ENCODE measurements around the gene CDH7. TPM values are rescaled to one million over a fixed set of nuclear protein-coding genes. Genes with fewer than 3 reads are reported as not detected.

CDH7 gene
- total and polyA plus RNA-seq, 7 experiments from 2014 or later = not detected

GRCh38 chr18:65827444-65827843, 76.6 kb downstream of the CDH7 start:
- peaks cover 0 to 6% (median 0%) of the 10 kb centered on the region in 11 donors for H3K9me3 Mint-ChIP-seq
- no peaks in the 10 kb centered on the region for H3K27me3 Mint-ChIP-seq
- no peak overlapping the region for H3K27ac Mint-ChIP-seq
- Histone ChIP-seq H3K27ac (ENCODE audit: low read depth, low read length) (no peak overlapping the region), H3K27me3 (ENCODE audit: control insufficient read depth in 2 of 2, insufficient read depth in 2 of 2, low read length in 2 of 2) (no peaks in the 10 kb centered on the region), H3K9me3 (ENCODE audit: control insufficient read depth in 2 of 3, low read length in 3 of 3) (no peaks in the 10 kb centered on the region), H3K36me3 (ENCODE audit: control insufficient read depth in 2 of 3, insufficient read depth in 3 of 3, low read length in 3 of 3) (no peaks in the 10 kb centered on the region), H3K4me3 (ENCODE audit: low read length) (no peak overlapping the region), H3K4me1 (ENCODE audit: control insufficient read depth in 2 of 2, insufficient read depth in 2 of 2, low read length in 2 of 2) (no peaks in the 10 kb centered on the region)
- H3K36me3 Mint-ChIP-seq = no peaks in the 10 kb centered on the region
- CTCF ChIA-PET = no interaction called here
- intact Hi-C loops (cut with micrococcal nuclease) = no loop called here
- DNase-seq (no peak), ATAC-seq (no peak)
- H3K4me3 Mint-ChIP-seq = no peak overlapping the region
- peaks cover 0 to 4% (median 0%) of the 10 kb centered on the region in 7 donors for H3K4me1 Mint-ChIP-seq
- POLR2A ChIA-PET = no interaction called here

GRCh38 chr18:65835881-65836280, 85.1 kb downstream of the CDH7 start:
- DNase-seq (no peak), ATAC-seq (no peak)
- Histone ChIP-seq H3K9me3 (ENCODE audit: control insufficient read depth in 2 of 3, low read length in 3 of 3) (no peaks in the 10 kb centered on the region), H3K4me3 (ENCODE audit: low read length) (no peak overlapping the region), H3K36me3 (ENCODE audit: control insufficient read depth in 2 of 3, insufficient read depth in 3 of 3, low read length in 3 of 3) (no peaks in the 10 kb centered on the region), H3K27me3 (ENCODE audit: control insufficient read depth in 2 of 2, insufficient read depth in 2 of 2, low read length in 2 of 2) (no peaks in the 10 kb centered on the region), H3K27ac (ENCODE audit: low read depth, low read length) (no peak overlapping the region), H3K4me1 (ENCODE audit: control insufficient read depth in 2 of 2, insufficient read depth in 2 of 2, low read length in 2 of 2) (no peaks in the 10 kb centered on the region)
- Mint-ChIP-seq H3K9me3 (peaks cover 0 to 18% (median 5%) of the 10 kb centered on the region in 11 donors), H3K27ac (no peak overlapping the region), H3K27me3 (no peaks in the 10 kb centered on the region), H3K4me1 (no peaks in the 10 kb centered on the region), H3K4me3 (no peak overlapping the region), H3K36me3 (no peaks in the 10 kb centered on the region)
- ChIA-PET CTCF (no interaction called here), POLR2A (no interaction called here)
- intact Hi-C loops (cut with micrococcal nuclease) = no loop called here

GRCh38 chr18:65846107-65846506, 95.3 kb downstream of the CDH7 start:
- no peak overlapping the region for H3K27ac Mint-ChIP-seq
- H3K9me3 Mint-ChIP-seq = peaks cover 0 to 5% (median 0%) of the 10 kb centered on the region in 11 donors
- Histone ChIP-seq H3K36me3 (ENCODE audit: control insufficient read depth in 2 of 3, insufficient read depth in 3 of 3, low read length in 3 of 3) (no peaks in the 10 kb centered on the region), H3K27me3 (ENCODE audit: control insufficient read depth in 2 of 2, insufficient read depth in 2 of 2, low read length in 2 of 2) (no peaks in the 10 kb centered on the region), H3K4me1 (ENCODE audit: control insufficient read depth in 2 of 2, insufficient read depth in 2 of 2, low read length in 2 of 2) (no peaks in the 10 kb centered on the region), H3K27ac (ENCODE audit: low read depth, low read length) (no peak overlapping the region), H3K4me3 (ENCODE audit: low read length) (no peak overlapping the region), H3K9me3 (ENCODE audit: control insufficient read depth in 2 of 3, low read length in 3 of 3) (no peaks in the 10 kb centered on the region)
- POLR2A ChIA-PET = no interaction called here
- ATAC-seq (no peak), DNase-seq (no peak)
- intact Hi-C loops (cut with micrococcal nuclease) = no loop called here
- CTCF ChIA-PET = no interaction called here
- H3K27me3 Mint-ChIP-seq = no peaks in the 10 kb centered on the region
- no peaks in the 10 kb centered on the region for H3K4me1 Mint-ChIP-seq
- H3K4me3 Mint-ChIP-seq = no peak overlapping the region
- H3K36me3 Mint-ChIP-seq = no peaks in the 10 kb centered on the region

GRCh38 chr18:65852273-65852672, 101.5 kb downstream of the CDH7 start:
- Mint-ChIP-seq H3K36me3 (no peaks in the 10 kb centered on the region), H3K4me3 (no peak overlapping the region)
- ATAC-seq = no peak

GRCh38 chr18:65859075-65859474, 108.3 kb downstream of the CDH7 start:
- DNase-seq (no peak), ATAC-seq (no peak)
- no peaks in the 10 kb centered on the region for H3K27me3 ChIP-seq (ENCODE audit: control insufficient read depth in 2 of 2, insufficient read depth in 2 of 2, low read length in 2 of 2)
- Mint-ChIP-seq H3K27me3 (no peaks in the 10 kb centered on the region), H3K4me1 (no peaks in the 10 kb centered on the region), H3K4me3 (no peak overlapping the region), H3K27ac (no peak overlapping the region), H3K36me3 (no peaks in the 10 kb centered on the region), H3K9me3 (peaks cover 0 to 8% (median 1%) of the 10 kb centered on the region in 11 donors)
- ChIA-PET POLR2A (no interaction called here), CTCF (no interaction called here)
- H3K4me1 ChIP-seq (ENCODE audit: control insufficient read depth in 2 of 2, insufficient read depth in 2 of 2, low read length in 2 of 2) = no peaks in the 10 kb centered on the region
- H3K9me3 ChIP-seq (ENCODE audit: control insufficient read depth in 2 of 3, low read length in 3 of 3) = no peaks in the 10 kb centered on the region
- no peak overlapping the region for H3K27ac ChIP-seq (ENCODE audit: low read depth, low read length)
- H3K4me3 ChIP-seq (ENCODE audit: low read length) = no peak overlapping the region
- intact Hi-C loops (cut with micrococcal nuclease) = no loop called here
- no peaks in the 10 kb centered on the region for H3K36me3 ChIP-seq (ENCODE audit: control insufficient read depth in 2 of 3, insufficient read depth in 3 of 3, low read length in 3 of 3)

More at GRCh38 chr18:65852273-65852672, 101.5 kb downstream of the CDH7 start:
- no peak overlapping the region for H3K4me3 ChIP-seq (ENCODE audit: low read length)
- Mint-ChIP-seq H3K4me1 (no peaks in the 10 kb centered on the region), H3K9me3 (peaks cover 0 to 14% (median 2%) of the 10 kb centered on the region in 11 donors), H3K27ac (no peak overlapping the region), H3K27me3 (no peaks in the 10 kb centered on the region)
- intact Hi-C loops (cut with micrococcal nuclease) = no loop called here
- no peaks in the 10 kb centered on the region for H3K36me3 ChIP-seq (ENCODE audit: control insufficient read depth in 2 of 3, insufficient read depth in 3 of 3, low read length in 3 of 3)
- H3K27ac ChIP-seq (ENCODE audit: low read depth, low read length) = no peak overlapping the region
- H3K4me1 ChIP-seq (ENCODE audit: control insufficient read depth in 2 of 2, insufficient read depth in 2 of 2, low read length in 2 of 2) = no peaks in the 10 kb centered on the region
- H3K27me3 ChIP-seq (ENCODE audit: control insufficient read depth in 2 of 2, insufficient read depth in 2 of 2, low read length in 2 of 2) = no peaks in the 10 kb centered on the region
- ChIA-PET POLR2A (no interaction called here), CTCF (no interaction called here)
- H3K9me3 ChIP-seq (ENCODE audit: control insufficient read depth in 2 of 3, low read length in 3 of 3) = no peaks in the 10 kb centered on the region
- DNase-seq = no peak

- Mint-ChIP-seq H3K4me1 (no peaks in the 10 kb centered on the region), H3K27me3 (no peaks in the 10 kb centered on the region), H3K27ac (no peak overlapping the region), H3K4me3 (no peak overlapping the region), H3K36me3 (no peaks in the 10 kb centered on the region), H3K9me3 (peaks cover 0 to 25% (median 3%) of the 10 kb centered on the region in 11 donors)
- Histone ChIP-seq H3K27me3 (ENCODE audit: control insufficient read depth in 2 of 2, insufficient read depth in 2 of 2, low read length in 2 of 2) (no peaks in the 10 kb centered on the region), H3K9me3 (ENCODE audit: control insufficient read depth in 2 of 3, low read length in 3 of 3) (no peaks in the 10 kb centered on the region), H3K36me3 (ENCODE audit: control insufficient read depth in 2 of 3, insufficient read depth in 3 of 3, low read length in 3 of 3) (no peaks in the 10 kb centered on the region), H3K4me3 (ENCODE audit: low read length) (no peak overlapping the region), H3K4me1 (ENCODE audit: control insufficient read depth in 2 of 2, insufficient read depth in 2 of 2, low read length in 2 of 2) (no peaks in the 10 kb centered on the region), H3K27ac (ENCODE audit: low read depth, low read length) (no peak overlapping the region)
- no peak for ATAC-seq
- no peak for DNase-seq
- CTCF ChIA-PET = no interaction called here
- intact Hi-C loops (cut with micrococcal nuclease) = no loop called here
- POLR2A ChIA-PET = no interaction called here
Observed at GRCh38 chr18:65869527-65869926, 118.7 kb downstream of the CDH7 start.

GRCh38 chr18:65876310-65876709, 125.5 kb downstream of the CDH7 start:
- H3K27ac Mint-ChIP-seq = no peak overlapping the region
- Histone ChIP-seq H3K4me3 (ENCODE audit: low read length) (no peak overlapping the region), H3K27ac (ENCODE audit: low read depth, low read length) (no peak overlapping the region), H3K36me3 (ENCODE audit: control insufficient read depth in 2 of 3, insufficient read depth in 3 of 3, low read length in 3 of 3) (no peaks in the 10 kb centered on the region), H3K4me1 (ENCODE audit: control insufficient read depth in 2 of 2, insufficient read depth in 2 of 2, low read length in 2 of 2) (no peaks in the 10 kb centered on the region), H3K27me3 (ENCODE audit: control insufficient read depth in 2 of 2, insufficient read depth in 2 of 2, low read length in 2 of 2) (no peaks in the 10 kb centered on the region), H3K9me3 (ENCODE audit: control insufficient read depth in 2 of 3, low read length in 3 of 3) (no peaks in the 10 kb centered on the region)
- intact Hi-C loops (cut with micrococcal nuclease) = no loop called here
- DNase-seq = no peak
- H3K9me3 Mint-ChIP-seq = peaks cover 0 to 15% (median 4%) of the 10 kb centered on the region in 11 donors
- ChIA-PET POLR2A (no interaction called here), CTCF (no interaction called here)
- H3K4me3 Mint-ChIP-seq = no peak overlapping the region
- H3K27me3 Mint-ChIP-seq = no peaks in the 10 kb centered on the region
- H3K4me1 Mint-ChIP-seq = no peaks in the 10 kb centered on the region
- H3K36me3 Mint-ChIP-seq = no peaks in the 10 kb centered on the region
- no peak for ATAC-seq

Data from naive thymus-derived CD4-positive, alpha-beta T cell (primary cell).